Right lobe of liver (tissue), 4 donors: ENCODE measurements around the gene BABAM1.

Experiments
- CTCF ChIP-seq, 4 donors: fragments of 200-600 bp in 3 of 4; fragments of 450-650 bp in 1 of 4; IDR thresholded peaks; one replicate each; pipeline versions ENCODE4 v1.5.1 to v1.8.0; 2016 to 2022; ENCODE audit warnings: antibody characterized with exemption in 4 of 4, mild to moderate bottlenecking in 2 of 4
- POLR2A ChIP-seq: fragments of 450-650 bp; IDR thresholded peaks from one replicate; pipeline ENCODE4 v1.6.1; 2017; ENCODE audit warnings: antibody characterized with exemption, mild to moderate bottlenecking
- donor health status: DM: no; HTN: no; CAD: no.
- donor health status: DM: no; HTN: no; CAD: no.
- donor health status: DM: no; HTN: yes; CAD: no.

- no peak for TF ChIP-seq POLR2A
- no peak for TF ChIP-seq CTCF (IDR thresholded peaks at IDR 0.05)
Measured at GRCh38 chr19:17306285-17306714, 39.1 kb downstream of the BABAM1 start.
